MCF 10A (cell line): ENCODE data around the gene C11orf65. TPM values are rescaled to one million over a fixed set of nuclear protein-coding genes. Genes with fewer than 3 reads are reported as not detected.
"Not testable (repeated sequence)": the region's sequence is repeated elsewhere in the genome, so short reads cannot be mapped to it uniquely, and the experiment has no call there.

Experiments used
- BruUV-seq: library from RNA; stranded (reverse); fragments of 400-500 nt; replicated peaks from 2 replicates; lab custom pipeline; 2021; lab: Mats Ljungman, UMichigan
- CTCF ChIA-PET: fragments of 300-600 bp; sonication (Branson Sonifier 250); formaldehyde crosslinking; extraction: SDS; loops from one replicate; lab custom pipeline; 2021; ENCODE audit warnings: antibody characterized with exemption, inconsistent platforms; lab: Yijun Ruan, JAX
- POLR2A ChIA-PET: fragments of 300-600, 350-650 bp; sonication (Branson Sonifier 250); formaldehyde crosslinking; extraction: SDS; loops from one replicate; lab custom pipeline; 2020; ENCODE audit warnings: antibody characterized with exemption, inconsistent platforms; lab: Yijun Ruan, JAX
- DNase-seq: peaks from one replicate; pipeline ENCODE4 v3.0.0-alpha.2; 2018; ENCODE audit not compliant: unreplicated experiment
- H3K27ac Mint-ChIP-seq: one replicate; pipeline ENCODE4 v1.8.0; 2022; ENCODE audit warnings: mild to moderate bottlenecking, low read depth, mixed read lengths; ENCODE audit not compliant: unreplicated experiment
- H3K27me3 Mint-ChIP-seq: one replicate; pipeline ENCODE4 v1.8.0; 2022; ENCODE audit warnings: mixed read lengths; ENCODE audit not compliant: insufficient read depth, unreplicated experiment
- H3K36me3 Mint-ChIP-seq: one replicate; pipeline ENCODE4 v1.8.0; 2022; ENCODE audit warnings: mild to moderate bottlenecking, moderate library complexity, mixed read lengths; ENCODE audit not compliant: insufficient read depth, unreplicated experiment
- H3K4me1 Mint-ChIP-seq: one replicate; pipeline ENCODE4 v1.8.0; 2022; ENCODE audit warnings: mixed read lengths; ENCODE audit not compliant: insufficient read depth, unreplicated experiment
- H3K4me3 Mint-ChIP-seq: one replicate; pipeline ENCODE4 v1.8.0; 2022; ENCODE audit warnings: mild to moderate bottlenecking, moderate library complexity, mixed read lengths; ENCODE audit not compliant: unreplicated experiment
- H3K9me3 Mint-ChIP-seq: one replicate; pipeline ENCODE4 v1.8.0; 2022; ENCODE audit warnings: mixed read lengths; ENCODE audit not compliant: unreplicated experiment
- CTCF ChIP-seq: fragments of 200-600 bp; IDR thresholded peaks from one replicate; pipeline ENCODE4 v1.8.0; 2022; ENCODE audit warnings: antibody characterized with exemption, mild to moderate bottlenecking; ENCODE audit not compliant: unreplicated experiment
- intact Hi-C: fragments of 100-400 bp; cut with micrococcal nuclease; formaldehyde crosslinking; loops from 2 replicates; pipeline ENCODE4 v1.14.1; 2022
- total RNA-seq: library from RNA; stranded (reverse); gene quantifications from 2 replicates; pipeline ENCODE4 v1.2.3, GENCODE V29; 2022

Gene C11orf65
- total RNA-seq, 1 experiment from 2014 or later: 1.4 TPM

- Mint-ChIP-seq H3K27ac (no peak overlapping the region), H3K4me1 (no peaks in the 10 kb centered on the region), H3K36me3 (no peaks in the 10 kb centered on the region), H3K4me3 (no peak overlapping the region), H3K27me3 (no peaks in the 10 kb centered on the region), H3K9me3 (no peaks in the 10 kb centered on the region)
- TF ChIP-seq CTCF: no peak
- BruUV-seq: no TSS peak
- CTCF ChIA-PET: no interaction called here
- POLR2A ChIA-PET: interaction anchor here (0.7 kb wide), 1 partner anchor 55 kb away, joined by 4 read pairs; no protein-coding TSS in a partner anchor
- intact Hi-C loops: no loop called here
- no peak for DNase-seq
These were observed 64.3 kb downstream of the C11orf65 start for GRCh38 chr11:108403052-108403451.

- no peaks in the 10 kb centered on the region for H3K9me3 Mint-ChIP-seq
- no peaks in the 10 kb centered on the region for H3K4me1 Mint-ChIP-seq
- H3K27me3 Mint-ChIP-seq: no peaks in the 10 kb centered on the region
- H3K27ac Mint-ChIP-seq: no peak overlapping the region
- DNase-seq: no peak
- intact Hi-C loops: no loop called here
- H3K36me3 Mint-ChIP-seq: no peaks in the 10 kb centered on the region
- H3K4me3 Mint-ChIP-seq: no peak overlapping the region
- BruUV-seq: no TSS peak
- no peak for TF ChIP-seq CTCF
- CTCF ChIA-PET: interaction anchor here (0.6 kb wide), 1 partner anchor 192 kb away, joined by 3 read pairs; no protein-coding TSS in a partner anchor
- POLR2A ChIA-PET: interaction anchor here (0.7 to 1.0 kb wide), 2 partner anchors 11 to 54 kb away, joined by 3 to 4 read pairs; no protein-coding TSS in a partner anchor
These were observed 65.1 kb downstream of the C11orf65 start for GRCh38 chr11:108402241-108402640.

GRCh38 chr11:108398439-108398838, 68.9 kb downstream of the C11orf65 start:
- Mint-ChIP-seq H3K4me1 (no peaks in the 10 kb centered on the region), H3K27me3 (no peaks in the 10 kb centered on the region), H3K4me3 (no peak overlapping the region), H3K9me3 (no peaks in the 10 kb centered on the region), H3K36me3 (no peaks in the 10 kb centered on the region), H3K27ac (no peak overlapping the region)
- DNase-seq: no peak
- ChIA-PET CTCF (interaction anchor here (0.8 kb wide), 1 partner anchor 29 kb away, joined by 4 read pairs; no protein-coding TSS in a partner anchor), POLR2A (no interaction called here)
- intact Hi-C loops: no loop called here
- no TSS peak for BruUV-seq
- TF ChIP-seq CTCF: no peak

- H3K36me3 Mint-ChIP-seq, intact Hi-C loops, H3K4me3 Mint-ChIP-seq, H3K27ac Mint-ChIP-seq, POLR2A ChIA-PET, H3K27me3 Mint-ChIP-seq, CTCF ChIA-PET, BruUV-seq, DNase-seq, H3K9me3 Mint-ChIP-seq, H3K4me1 Mint-ChIP-seq: not testable (repeated sequence)
These were observed 70.7 kb downstream of the C11orf65 start for GRCh38 chr11:108396672-108397071.
